Activated CD4-positive, alpha-beta T cell treated with anti-CD3 and anti-CD28 coated beads for 36 hours (primary cell): ENCODE results near the gene FKBP10. TPM values are rescaled to one million over a fixed set of nuclear protein-coding genes. Genes with fewer than 3 reads are reported as not detected.
A peak's percentile ranks its signal among the peaks of the same experiment; 100 is the strongest.

Experiments used
- ATAC-seq: fragments of 200-7000 bp; cut with Tn5 transposase; one replicate; pipeline ENCODE4 v1.10.0; 2021; ENCODE audit warnings: mild to moderate bottlenecking, moderate library complexity
- CTCF ChIA-PET: fragments of 350-600 bp; sonication (Branson Sonifier 250); formaldehyde crosslinking; loops from one replicate; lab custom pipeline; 2021; ENCODE audit warnings: antibody characterized with exemption; lab: Charles Lee
- POLR2A ChIA-PET: fragments of 350-600 bp; sonication (Branson Sonifier 250); formaldehyde crosslinking; loops from one replicate; lab custom pipeline; 2021; ENCODE audit warnings: antibody characterized with exemption, inconsistent platforms; lab: Charles Lee
- DNase-seq: peaks from one replicate; pipeline ENCODE4 v3.0.0-alpha.2; 2020
- H3K27ac Mint-ChIP-seq: one replicate; pipeline ENCODE4 v1.8.0; 2021; ENCODE audit warnings: mixed read lengths
- H3K27me3 Mint-ChIP-seq: one replicate; pipeline ENCODE4 v1.8.0; 2021; ENCODE audit warnings: mixed read lengths
- H3K36me3 Mint-ChIP-seq: one replicate; pipeline ENCODE4 v1.8.0; 2021; ENCODE audit warnings: low read depth, mixed read lengths
- H3K4me1 Mint-ChIP-seq: one replicate; pipeline ENCODE4 v1.8.0; 2021; ENCODE audit warnings: mixed read lengths
- H3K4me3 Mint-ChIP-seq: one replicate; pipeline ENCODE4 v1.8.0; 2021; ENCODE audit warnings: mild to moderate bottlenecking, moderate library complexity, mixed read lengths
- H3K9me3 Mint-ChIP-seq: one replicate; pipeline ENCODE4 v1.8.0; 2021; ENCODE audit warnings: low read depth, mixed read lengths
- intact Hi-C, 2 experiments: fragments of 100-400 bp; cut with DNase I in 1 of 2; cut with micrococcal nuclease in 1 of 2; formaldehyde crosslinking; loops; one replicate each; pipeline versions ENCODE4 v1.14.2 to v1.15.1; 2022 to 2024; cut with DNase I, micrococcal nuclease
- total RNA-seq, 2 experiments: library from RNA; stranded (reverse); gene quantifications; one replicate each; pipeline ENCODE4 v1.2.3, GENCODE V29; 2021

FKBP10 gene
- total RNA-seq, 2 experiments from 2014 or later = 0.39 to 0.42 TPM

GRCh38 chr17:41799366-41799765 is 13.4 kb upstream of the FKBP10 start:
- Mint-ChIP-seq H3K27ac (no peak overlapping the region), H3K36me3 (no peaks in the 10 kb centered on the region), H3K9me3 (no peaks in the 10 kb centered on the region), H3K27me3 (no peaks in the 10 kb centered on the region), H3K4me3 (no peak overlapping the region), H3K4me1 (peaks cover 4% of the 10 kb centered on the region)
- CTCF ChIA-PET = interaction anchor here (0.6 to 0.9 kb wide), 3 partner anchors 10 to 61 kb away, joined by 3 to 7 read pairs (median 3); no protein-coding TSS in a partner anchor
- ATAC-seq (no peak), DNase-seq (no peak)
- intact Hi-C loops = no loop called here
- POLR2A ChIA-PET = no interaction called here

DNA sequence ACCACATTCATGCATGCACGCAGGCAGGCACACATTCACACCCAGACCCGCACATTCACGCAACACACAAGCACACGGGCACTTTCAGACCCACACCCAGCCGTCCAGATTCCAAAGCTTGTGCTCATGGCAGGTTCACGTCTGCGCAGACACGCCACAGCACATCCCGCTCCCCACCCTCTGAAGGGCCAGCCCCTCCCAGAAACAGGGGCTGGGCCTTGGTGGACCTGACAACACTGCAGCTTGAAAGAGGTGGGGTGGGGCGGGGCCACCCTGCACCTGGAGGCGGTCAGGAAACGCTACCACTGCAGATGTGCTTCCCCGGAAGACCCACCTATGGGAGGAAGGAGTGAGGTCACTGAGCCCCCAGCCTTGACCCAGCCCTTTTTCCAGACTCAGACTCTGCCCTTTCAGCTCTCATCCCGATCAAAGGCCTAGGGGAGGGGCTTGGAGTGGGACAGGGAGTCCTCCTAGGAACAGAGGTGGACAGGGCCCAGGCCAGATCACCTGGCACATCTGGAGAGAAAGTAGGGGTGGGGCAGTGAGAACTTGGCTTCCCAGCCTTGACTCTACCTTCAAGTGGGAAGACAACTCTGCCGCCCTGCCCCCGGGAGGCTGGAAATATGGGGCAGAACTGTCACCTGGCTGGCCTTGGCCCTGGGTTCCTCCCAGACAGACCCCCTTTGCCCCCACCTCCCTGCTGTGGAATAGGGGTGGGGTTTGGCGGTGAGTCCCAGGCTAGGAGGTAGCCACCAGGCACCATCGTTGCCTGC is 12.0 kb upstream of the FKBP10 start:
- H3K36me3 Mint-ChIP-seq = no peaks in the 10 kb centered on the region
- intact Hi-C loops = loop anchor here (1.0 kb wide), 1 partner anchor 62 kb away; no protein-coding TSS in a partner anchor
- H3K27ac Mint-ChIP-seq = no peak overlapping the region
- CTCF ChIA-PET = interaction anchor here (0.6 to 3.1 kb wide), 13 partner anchors 10 to 104 kb away, joined by 3 to 33 read pairs (median 5); partner anchors contain the start of genes JUP and P3H4
- peaks cover 4% of the 10 kb centered on the region for H3K4me1 Mint-ChIP-seq
- H3K9me3 Mint-ChIP-seq = no peaks in the 10 kb centered on the region
- ATAC-seq (no peak), DNase-seq (no peak)
- H3K27me3 Mint-ChIP-seq = no peaks in the 10 kb centered on the region
- POLR2A ChIA-PET = interaction anchor here (0.7 kb wide), 1 partner anchor 18 kb away, joined by 3 read pairs; no protein-coding TSS in a partner anchor
- H3K4me3 Mint-ChIP-seq = no peak overlapping the region

DNA sequence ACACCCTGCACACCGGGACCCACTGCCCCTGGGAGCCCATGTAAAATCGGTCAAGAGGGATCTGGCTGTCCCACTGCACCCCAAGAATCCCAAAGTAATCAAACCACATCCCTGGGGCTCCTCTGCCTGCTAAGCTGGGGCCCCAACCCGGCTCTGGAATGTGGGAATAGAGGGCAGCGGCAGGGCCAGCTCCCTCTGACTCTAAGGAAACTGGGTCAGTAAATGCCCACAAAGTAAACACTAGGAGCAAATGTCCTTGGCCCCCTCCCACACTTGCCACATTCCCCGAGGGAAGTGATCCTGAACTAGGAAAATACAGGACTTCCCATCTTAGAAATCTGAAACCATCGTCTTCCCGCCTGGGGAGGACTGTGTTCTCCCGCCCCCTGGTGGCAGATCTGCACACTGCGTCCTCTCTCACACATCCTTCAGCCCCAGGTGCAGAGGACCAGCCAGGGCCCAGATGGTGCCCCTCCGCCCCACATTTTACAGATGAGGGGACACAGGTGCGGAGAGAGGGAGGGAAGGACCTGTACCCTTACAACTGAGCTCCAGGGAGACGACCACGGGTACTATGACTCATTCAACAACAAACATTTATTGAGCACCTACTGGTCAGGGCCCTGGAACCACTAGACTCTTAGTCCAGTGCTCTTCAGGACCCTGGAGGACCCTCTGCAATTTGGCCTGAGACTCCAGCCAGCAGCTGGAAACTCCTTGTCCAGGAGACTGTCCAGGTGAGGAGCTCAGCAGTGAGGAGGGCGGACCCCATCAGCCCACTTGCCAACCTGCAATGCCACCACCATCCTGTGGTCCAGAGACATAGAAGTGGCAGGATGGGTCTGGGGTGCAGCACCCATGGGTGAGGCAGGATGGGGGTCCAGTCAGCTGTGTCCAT is 11.2 kb upstream of the FKBP10 start:
- CTCF ChIA-PET = interaction anchor here (0.6 to 3.1 kb wide), 19 partner anchors 9 to 105 kb away, joined by 3 to 33 read pairs (median 5); partner anchors contain the start of genes HAP1, JUP and P3H4
- Mint-ChIP-seq H3K4me3 (no peak overlapping the region), H3K27me3 (no peaks in the 10 kb centered on the region), H3K27ac (no peak overlapping the region), H3K9me3 (no peaks in the 10 kb centered on the region), H3K4me1 (peaks cover 4% of the 10 kb centered on the region), H3K36me3 (no peaks in the 10 kb centered on the region)
- POLR2A ChIA-PET = interaction anchor here (0.7 kb wide), 1 partner anchor 17 kb away, joined by 3 read pairs; no protein-coding TSS in a partner anchor
- ATAC-seq = peak; percentile 95
- intact Hi-C loops = loop anchor here (1.0 kb wide), 1 partner anchor 63 kb away; no protein-coding TSS in a partner anchor
- DNase-seq = peak; percentile 86

DNA sequence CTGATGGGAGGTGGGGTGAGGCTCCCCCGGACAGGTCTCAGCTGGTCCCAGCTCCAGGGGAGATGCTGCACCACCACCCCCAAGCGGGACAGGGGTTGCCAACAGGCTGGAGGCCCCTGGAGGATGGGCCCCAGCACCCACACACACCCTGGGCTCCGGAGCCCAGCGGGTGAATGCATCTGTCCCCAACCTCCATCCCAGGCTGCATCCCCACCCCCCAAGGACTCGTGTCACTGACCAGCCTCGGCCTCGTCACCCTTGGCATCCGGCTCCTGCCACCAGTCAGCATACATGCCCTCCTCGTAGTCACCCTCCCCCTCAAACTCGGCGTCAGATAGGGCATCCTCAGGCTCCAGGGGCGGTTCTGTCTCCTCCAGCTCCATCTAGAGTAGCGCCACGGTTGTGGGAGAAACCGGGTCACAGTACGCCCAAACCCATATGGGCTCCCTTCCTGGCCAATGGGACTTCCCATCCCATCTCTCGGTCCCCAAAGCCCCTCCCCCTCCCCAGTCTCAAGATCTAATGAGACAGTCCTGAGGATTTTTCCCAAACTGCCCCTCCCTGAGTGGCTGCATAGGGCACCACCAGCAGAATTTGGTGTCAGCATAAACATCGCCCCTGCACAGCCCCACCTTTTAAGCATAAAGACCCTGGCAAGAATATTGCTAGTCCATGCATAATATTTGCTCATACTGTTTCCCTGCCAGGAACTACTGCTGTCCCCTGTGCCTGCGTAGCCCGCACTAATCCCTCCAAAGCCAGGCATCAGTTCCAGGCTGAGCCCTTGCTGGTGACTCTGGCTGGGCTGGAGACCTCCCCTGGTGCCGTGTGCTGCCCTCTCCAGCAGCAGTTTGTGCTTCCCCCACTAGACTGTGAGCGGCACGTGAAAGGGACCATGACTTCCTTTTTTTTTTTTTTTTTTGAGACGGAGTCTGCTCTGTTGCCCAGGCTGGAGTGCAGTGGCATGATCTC is 9.5 kb upstream of the FKBP10 start:
- Mint-ChIP-seq H3K36me3 (no peaks in the 10 kb centered on the region), H3K4me3 (no peak overlapping the region), H3K27ac (no peak overlapping the region), H3K4me1 (peaks cover 4% of the 10 kb centered on the region), H3K27me3 (no peaks in the 10 kb centered on the region), H3K9me3 (no peaks in the 10 kb centered on the region)
- ChIA-PET CTCF (interaction anchor here (0.9 to 3.1 kb wide), 3 partner anchors 67 to 72 kb away, joined by 3 to 33 read pairs (median 4); partner anchors contain the start of gene HAP1), POLR2A (no interaction called here)
- ATAC-seq (no peak), DNase-seq (no peak)
- intact Hi-C loops = no loop called here

DNA sequence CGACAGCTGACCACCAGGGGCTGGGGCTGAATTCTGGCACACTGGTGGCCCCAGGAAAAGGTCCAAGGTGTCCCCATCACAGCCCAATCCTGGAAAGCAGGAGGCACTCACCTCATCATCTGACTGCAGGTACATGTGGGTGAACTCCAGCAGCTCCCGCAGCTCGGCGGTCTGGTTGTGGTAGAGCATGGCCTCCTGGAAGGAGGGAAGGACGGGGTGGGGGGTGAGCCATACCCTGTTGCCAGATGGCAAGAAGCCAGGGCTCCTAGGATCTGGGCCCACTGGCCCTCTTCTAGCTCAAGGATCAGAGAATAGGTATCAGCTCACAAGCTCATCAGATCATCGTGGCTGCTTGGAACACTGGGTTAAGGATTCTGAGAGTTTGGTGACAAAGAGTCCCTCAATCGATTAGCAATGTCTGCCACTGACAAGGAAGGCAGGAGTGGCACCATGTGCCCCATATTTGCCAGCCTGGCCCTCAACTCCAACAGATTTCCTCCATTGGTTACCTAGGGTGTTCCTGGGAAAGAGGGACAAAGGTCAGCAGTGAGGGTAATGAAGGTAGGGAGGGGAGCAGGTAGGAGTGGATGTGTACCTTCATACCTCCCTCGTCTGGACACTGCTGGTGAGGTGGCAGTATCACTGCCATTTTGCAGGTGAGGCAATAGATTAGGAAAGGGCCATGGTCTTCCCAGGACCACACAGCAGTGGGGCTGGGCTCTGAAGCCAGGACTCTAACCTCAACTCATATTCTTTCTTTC is 5.9 kb upstream of the FKBP10 start:
- H3K4me3 Mint-ChIP-seq = no peak overlapping the region
- intact Hi-C loops = no loop called here
- no peaks in the 10 kb centered on the region for H3K36me3 Mint-ChIP-seq
- H3K27me3 Mint-ChIP-seq = no peaks in the 10 kb centered on the region
- peaks cover 15% of the 10 kb centered on the region for H3K4me1 Mint-ChIP-seq
- H3K9me3 Mint-ChIP-seq = no peaks in the 10 kb centered on the region
- ATAC-seq (no peak), DNase-seq (no peak)
- CTCF ChIA-PET = interaction anchor here (0.6 kb wide), 1 partner anchor 1053 kb away, joined by 3 read pairs; no protein-coding TSS in a partner anchor
- no peak overlapping the region for H3K27ac Mint-ChIP-seq
- POLR2A ChIA-PET = no interaction called here

GRCh38 chr17:41810659-41811548 is 1.9 kb upstream of the FKBP10 start:
- Mint-ChIP-seq H3K9me3 (no peaks in the 10 kb centered on the region), H3K4me3 (peak overlapping the region; percentile 76), H3K4me1 (peaks cover 22% of the 10 kb centered on the region), H3K27ac (no peak overlapping the region), H3K36me3 (no peaks in the 10 kb centered on the region), H3K27me3 (peaks cover 2% of the 10 kb centered on the region)
- ChIA-PET POLR2A (interaction anchor here (0.5 to 1.0 kb wide), 2 partner anchors 13 to 24 kb away, joined by 3 read pairs; partner anchors contain the start of gene JUP), CTCF (interaction anchor here (0.7 to 2.1 kb wide), 14 partner anchors 9 to 687 kb away, joined by 3 to 6 read pairs (median 4); partner anchors contain the start of genes EIF1, JUP and KLHL11)
- ATAC-seq = peak; percentile 24
- DNase-seq = no peak
- intact Hi-C loops = loop anchor here in 1 of 2 experiments (1.0 to 2.0 kb wide), 2 partner anchors 24 to 72 kb away; no protein-coding TSS in a partner anchor

- peaks cover 22% of the 10 kb centered on the region for H3K4me1 Mint-ChIP-seq
Measured at GRCh38 chr17:41811549-41812380, 1.0 kb upstream of the FKBP10 start, which contains the start of gene P3H4. TSS of gene P3H4 (minus strand) at chr17:41811949. CDS start at chr17:41811915, 34 bp downstream.

DNA sequence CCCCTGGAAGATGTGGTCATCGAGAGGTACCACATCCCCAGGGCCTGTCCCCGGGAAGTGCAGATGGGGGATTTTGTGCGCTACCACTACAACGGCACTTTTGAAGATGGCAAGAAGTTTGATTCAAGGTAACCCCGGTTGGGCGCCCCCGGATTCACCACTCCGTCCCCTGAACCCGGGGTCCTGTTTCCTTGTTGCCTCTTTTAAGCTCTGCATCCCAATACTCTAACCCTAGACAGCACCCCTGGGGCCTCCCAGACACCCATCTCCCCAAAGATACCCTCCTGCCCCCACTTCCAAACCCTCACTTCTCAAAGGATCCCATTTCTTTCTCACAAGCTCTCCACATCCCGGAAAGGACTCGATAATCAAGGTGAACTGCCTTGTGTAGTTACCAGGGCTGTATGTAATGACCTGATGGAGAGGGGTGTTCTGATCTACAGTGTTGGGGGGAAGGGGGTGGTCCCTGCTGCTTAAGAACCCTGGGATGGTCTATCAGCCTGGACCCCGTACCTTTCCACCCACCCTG is 412 bp downstream of the FKBP10 start:
- H3K9me3 Mint-ChIP-seq = no peaks in the 10 kb centered on the region
- ChIA-PET CTCF (interaction anchor here (0.7 kb wide), 1 partner anchor 108 kb away, joined by 3 read pairs; no protein-coding TSS in a partner anchor), POLR2A (no interaction called here)
- no peaks in the 10 kb centered on the region for H3K36me3 Mint-ChIP-seq
- no peak for ATAC-seq
- intact Hi-C loops = no loop called here
- H3K27ac Mint-ChIP-seq = no peak overlapping the region
- peaks cover 2% of the 10 kb centered on the region for H3K27me3 Mint-ChIP-seq
- no peak overlapping the region for H3K4me3 Mint-ChIP-seq
- peaks cover 22% of the 10 kb centered on the region for H3K4me1 Mint-ChIP-seq
- no peak for DNase-seq

More at GRCh38 chr17:41811549-41812380, 1.0 kb upstream of the FKBP10 start, which contains the start of gene P3H4:
- H3K27me3 Mint-ChIP-seq = peaks cover 2% of the 10 kb centered on the region
- ChIA-PET CTCF (interaction anchor here (0.7 to 2.1 kb wide), 13 partner anchors 8 to 687 kb away, joined by 3 to 6 read pairs (median 4); partner anchors contain the start of genes EIF1, JUP and KLHL11), POLR2A (interaction anchor here (0.5 to 1.0 kb wide), 2 partner anchors 12 to 25 kb away, joined by 3 read pairs; partner anchors contain the start of gene JUP)
- H3K9me3 Mint-ChIP-seq = no peaks in the 10 kb centered on the region
- peak; percentile 90 for ATAC-seq
- H3K27ac Mint-ChIP-seq = peak within 1 kb of the TSS; percentile 58
- peak within 1 kb of the TSS; percentile 76 for H3K4me3 Mint-ChIP-seq
- peak; percentile 86 for DNase-seq
- no peaks in the 10 kb centered on the region for H3K36me3 Mint-ChIP-seq
- intact Hi-C loops = loop anchor here in 1 of 2 experiments (1.0 to 2.0 kb wide), 3 partner anchors 24 to 73 kb away; partner anchors contain the start of gene KLHL11
